Lower leg skin (tissue), 4 donors: Measurements from ENCODE around the gene TACSTD2. TPM values are rescaled to one million over a fixed set of nuclear protein-coding genes. Genes with fewer than 3 reads are reported as not detected.
"Not testable (repeated sequence)": the region's sequence is repeated elsewhere in the genome, so short reads cannot be mapped to it uniquely, and the experiment has no call there.

Source experiments
- DNase-seq, 2 donors: peaks; one replicate each; pipeline ENCODE4 v3.0.0-alpha.2; 2019; ENCODE audit warnings: low spot score in 2 of 2
- H3K4me3 ChIP-seq: fragments of 200-600 bp; sonication (generic); 2 replicates; pipeline ENCODE4 v1.5.1; 2017; ENCODE audit warnings: mild to moderate bottlenecking, low read depth; ENCODE audit not compliant: poor library complexity, severe bottlenecking
- CTCF ChIP-seq, 3 donors: fragments of 450-650 bp; IDR thresholded peaks; one replicate each; pipeline ENCODE4 v1.5.1; 2016; ENCODE audit warnings: antibody characterized with exemption in 3 of 3, mild to moderate bottlenecking in 3 of 3, moderate library complexity in 2 of 3
- POLR2A ChIP-seq, 2 donors: fragments of 450-650 bp; IDR thresholded peaks; one replicate each; pipeline ENCODE4 v1.6.1; 2016 to 2017; ENCODE audit warnings: antibody characterized with exemption in 2 of 2, mild to moderate bottlenecking in 1 of 2, moderate library complexity in 1 of 2
- WGBS, 2 donors: methylation state at CpG; one replicate each; pipeline ENCODE4 v1.1.5; 2018; 5-methylcytosine and 5-hydroxymethylcytosine counted together
- intact Hi-C: fragments of 100-400 bp; cut with DNase I; formaldehyde crosslinking; loops from one replicate; pipeline ENCODE4 v1.15.0; 2023; ENCODE audit warnings: low total_unique reads
- total RNA-seq, 4 donors: library from RNA; depleted of rRNA; stranded (reverse); fragments of >200 nt; gene quantifications; one replicate each; pipeline ENCODE4 v1.1.0, GENCODE V29; 2016

TACSTD2 gene
- total RNA-seq, 4 donors from 2014 or later, result 672 to 1,075 (median 946) TPM

GRCh38 chr1:58568911-58569310 is 8.1 kb downstream of the TACSTD2 start:
- no peak for TF ChIP-seq CTCF (IDR thresholded peaks at IDR 0.05)
- TF ChIP-seq POLR2A (IDR thresholded peaks at IDR 0.05), result no peak
- 38 to 41% methylated on average over 5 of the region's 5 CpGs for WGBS, 2 donors
- no peak for DNase-seq
- intact Hi-C loops, result no loop called here
- no peak overlapping the region for H3K4me3 ChIP-seq

DNA sequence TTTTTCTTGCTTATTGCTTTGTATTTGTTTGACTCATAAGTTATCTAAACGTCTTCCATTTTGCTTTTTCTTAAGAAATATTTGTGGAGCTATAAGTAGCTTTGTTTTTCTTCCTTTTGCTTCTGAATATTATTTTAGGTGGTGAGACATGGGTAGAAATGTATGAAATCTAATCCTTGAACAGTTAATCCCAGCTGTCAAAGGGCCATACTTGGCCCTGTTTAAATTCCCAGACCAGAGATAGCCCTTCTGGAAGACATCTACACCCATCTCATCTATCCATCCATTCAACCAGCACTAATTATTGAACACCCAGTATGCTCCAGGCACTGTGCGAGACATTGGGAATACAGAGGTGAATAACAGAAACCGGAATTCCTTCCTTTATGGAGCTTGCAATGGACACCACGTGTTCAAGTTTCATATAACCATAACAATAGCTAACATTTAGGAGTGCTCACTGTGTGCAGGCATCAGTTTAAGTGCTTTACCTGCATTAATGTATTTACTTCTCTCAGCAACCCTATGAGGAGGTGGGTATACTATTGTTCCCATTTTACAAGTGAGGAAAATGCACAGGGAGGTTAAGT is 8.7 kb downstream of the TACSTD2 start:
- no peak for DNase-seq
- 59 to 62% methylated on average over 4 of the region's 4 CpGs for WGBS, 2 donors
- H3K4me3 ChIP-seq, result no peak overlapping the region
- TF ChIP-seq CTCF (IDR thresholded peaks at IDR 0.05), result no peak
- no peak for TF ChIP-seq POLR2A (IDR thresholded peaks at IDR 0.05)
- intact Hi-C loops, result no loop called here

DNA sequence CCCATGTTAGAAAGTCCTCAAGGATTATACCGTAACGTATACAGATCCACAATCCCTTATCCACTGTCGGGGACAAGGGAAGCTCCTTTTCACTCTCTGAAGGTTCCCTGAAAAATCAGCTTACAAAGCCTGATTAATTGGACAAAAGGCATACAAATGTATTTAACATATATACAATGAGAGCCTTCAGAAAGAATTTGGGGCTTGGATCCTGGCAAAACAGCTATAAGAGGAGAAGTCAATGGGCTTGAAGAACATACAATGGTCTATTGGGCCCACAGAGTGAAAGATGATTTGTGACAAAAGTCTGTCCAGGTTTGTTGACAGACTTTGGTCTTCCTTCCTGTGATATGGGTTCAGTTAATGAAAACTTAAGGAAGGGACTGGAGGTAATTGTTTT is 10.7 kb downstream of the TACSTD2 start:
- H3K4me3 ChIP-seq, result no peak overlapping the region
- WGBS, 2 donors, result 94 to 95% methylated on average over 3 of the region's 3 CpGs
- intact Hi-C loops, result no loop called here
- DNase-seq, result no peak
- TF ChIP-seq CTCF (IDR thresholded peaks at IDR 0.05) (no peak), POLR2A (IDR thresholded peaks at IDR 0.05) (no peak)

DNA sequence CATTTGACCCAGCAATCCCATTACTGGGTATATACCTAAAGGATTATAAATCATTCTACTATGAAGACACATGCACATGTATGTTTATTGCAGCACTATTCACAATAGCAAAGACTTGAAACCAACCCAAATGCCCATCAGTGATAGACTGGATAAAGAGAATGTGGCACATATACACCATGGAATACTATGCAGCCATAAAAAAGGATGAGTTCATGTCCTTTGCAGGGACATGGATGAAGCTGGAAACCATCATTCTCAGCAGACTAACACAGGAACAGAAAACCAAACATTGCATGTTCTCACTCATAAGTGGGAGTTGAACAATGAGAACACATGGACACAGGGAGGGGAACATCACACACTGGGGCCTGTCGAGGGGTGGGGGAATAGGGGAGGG is 13.3 kb downstream of the TACSTD2 start:
- H3K4me3 ChIP-seq, DNase-seq, intact Hi-C loops: not testable (repeated sequence)
- WGBS, 2 donors, result 84 to 100% methylated on average over 1 of the region's 1 CpG

DNA sequence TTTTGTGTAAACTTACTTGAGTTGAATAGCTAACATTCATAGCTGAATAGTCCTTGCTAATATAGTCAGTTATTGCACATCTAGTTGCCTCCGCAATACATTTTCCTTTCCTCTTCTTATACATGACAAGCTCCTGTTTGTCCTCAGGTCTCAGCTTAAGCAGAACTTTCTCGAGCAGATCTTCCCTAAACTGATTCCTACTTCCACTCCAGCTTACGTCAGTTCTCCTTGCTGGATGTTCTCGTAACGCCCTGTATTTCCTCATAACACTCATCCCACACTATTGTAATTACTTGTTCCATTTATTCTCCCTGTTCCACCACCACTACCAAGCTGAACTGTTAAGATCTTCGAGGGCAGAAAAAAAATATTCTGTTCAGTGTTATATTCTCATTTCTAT is 15.4 kb downstream of the TACSTD2 start:
- intact Hi-C loops, result no loop called here
- no peak overlapping the region for H3K4me3 ChIP-seq
- DNase-seq, result no peak
- TF ChIP-seq CTCF (IDR thresholded peaks at IDR 0.05), result no peak
- TF ChIP-seq POLR2A (IDR thresholded peaks at IDR 0.05), result no peak
- WGBS, 2 donors, result 71 to 78% methylated on average over 6 of the region's 6 CpGs

- DNase-seq, result no peak
- no peak overlapping the region for H3K4me3 ChIP-seq
- intact Hi-C loops, result no loop called here
- TF ChIP-seq CTCF (IDR thresholded peaks at IDR 0.05) (no peak), POLR2A (IDR thresholded peaks at IDR 0.05) (no peak)
- 97% methylated on average over 1 of the region's 1 CpG for WGBS, 2 donors
Measured at GRCh38 chr1:58555393-58555792, 21.7 kb downstream of the TACSTD2 start.
